Cardiac muscle cell (in vitro differentiated cells and primary cell): ENCODE data around the gene CLEC9A. TPM values are rescaled to one million over a fixed set of nuclear protein-coding genes. Genes with fewer than 3 reads are reported as not detected.

ENCODE experiments used
- DNase-seq, 2 donors: peaks; one replicate each; pipeline versions ENCODE4 v3.0.0 to v3.0.0-alpha.2; 2010 to 2017; ENCODE audit warnings: low read depth in 1 of 2, low spot score in 1 of 2
- H3K27ac ChIP-seq: fragments of 200-600 bp; sonication (generic); 2 replicates; pipeline ENCODE4 v1.5.1; 2016
- H3K27me3 ChIP-seq: fragments of 200-600 bp; sonication (generic); 2 replicates; pipeline ENCODE4 v1.6.0; 2016; ENCODE audit warnings: control low read depth
- H3K36me3 ChIP-seq: fragments of 200-600 bp; sonication (generic); 2 replicates; pipeline ENCODE4 v1.5.1; 2016; ENCODE audit warnings: control low read depth
- H3K4me1 ChIP-seq: fragments of 200-600 bp; sonication (generic); 2 replicates; pipeline ENCODE4 v1.8.1; 2017; ENCODE audit warnings: low read depth, mild to moderate bottlenecking, mixed run types
- H3K4me3 ChIP-seq: fragments of 200-600 bp; sonication (generic); 2 replicates; pipeline ENCODE4 v1.5.1; 2016; ENCODE audit warnings: mild to moderate bottlenecking
- H3K9me3 ChIP-seq: fragments of 200-600 bp; sonication (generic); 2 replicates; pipeline ENCODE4 v1.5.1; 2017; ENCODE audit warnings: low read depth, mild to moderate bottlenecking, control low read depth
- polyA plus RNA-seq: library from polyadenylated mRNA; unstranded; fragments of >200 nt; fragmentation: Nextera tagmentation; extraction: Ambion mirVana; gene quantifications from 2 replicates; pipeline ENCODE4 v1.2.1, GENCODE V29; 2016
- total RNA-seq: library from RNA; depleted of rRNA; stranded (reverse); fragments of >200 nt; gene quantifications from 2 replicates; pipeline ENCODE4 v1.2.3, GENCODE V29; 2016
- TF ChIP-seq, protein P1 (sequence below): IDR thresholded peaks from 2 replicates; pipeline ENCODE4 v1.5.1; 2012; ENCODE audit warnings: low read depth, mild to moderate bottlenecking, low read length

The CLEC9A gene
- total RNA-seq: not detected in 2 replicates
- not detected in 2 replicates for polyA plus RNA-seq

DNA sequence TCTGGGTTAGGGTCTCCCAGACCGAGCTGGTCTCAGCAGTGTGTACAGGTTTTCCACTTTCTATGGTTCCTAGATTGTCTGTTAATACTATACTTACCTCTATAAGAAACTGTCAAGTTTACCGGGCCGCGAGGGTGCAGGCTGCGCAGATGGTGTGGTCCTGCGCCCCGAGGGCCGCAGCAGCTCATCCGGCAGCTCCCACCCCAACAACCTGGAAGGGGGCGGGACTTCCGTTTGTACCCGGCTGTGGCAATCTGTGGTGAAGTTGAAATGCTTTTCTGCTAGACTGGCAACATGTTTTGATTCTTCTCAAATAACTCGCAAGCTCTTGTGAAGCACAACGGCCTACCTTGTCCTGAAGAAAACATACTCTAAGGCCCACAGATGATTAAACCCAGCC, at the start of gene CLEC9A:
CLEC9A (plus strand) TSS at position 237 of the 400 bp plus-strand sequence. CDS start 22,006 bp downstream, outside the sequence.
- Histone ChIP-seq H3K27me3 (no peaks in the 10 kb centered on the region), H3K4me3 (no peak within 1 kb of the TSS), H3K36me3 (no peaks in the 10 kb centered on the region), H3K4me1 (no peaks in the 10 kb centered on the region), H3K9me3 (no peaks in the 10 kb centered on the region), H3K27ac (no peak within 1 kb of the TSS)
- TF ChIP-seq, protein P1, sequence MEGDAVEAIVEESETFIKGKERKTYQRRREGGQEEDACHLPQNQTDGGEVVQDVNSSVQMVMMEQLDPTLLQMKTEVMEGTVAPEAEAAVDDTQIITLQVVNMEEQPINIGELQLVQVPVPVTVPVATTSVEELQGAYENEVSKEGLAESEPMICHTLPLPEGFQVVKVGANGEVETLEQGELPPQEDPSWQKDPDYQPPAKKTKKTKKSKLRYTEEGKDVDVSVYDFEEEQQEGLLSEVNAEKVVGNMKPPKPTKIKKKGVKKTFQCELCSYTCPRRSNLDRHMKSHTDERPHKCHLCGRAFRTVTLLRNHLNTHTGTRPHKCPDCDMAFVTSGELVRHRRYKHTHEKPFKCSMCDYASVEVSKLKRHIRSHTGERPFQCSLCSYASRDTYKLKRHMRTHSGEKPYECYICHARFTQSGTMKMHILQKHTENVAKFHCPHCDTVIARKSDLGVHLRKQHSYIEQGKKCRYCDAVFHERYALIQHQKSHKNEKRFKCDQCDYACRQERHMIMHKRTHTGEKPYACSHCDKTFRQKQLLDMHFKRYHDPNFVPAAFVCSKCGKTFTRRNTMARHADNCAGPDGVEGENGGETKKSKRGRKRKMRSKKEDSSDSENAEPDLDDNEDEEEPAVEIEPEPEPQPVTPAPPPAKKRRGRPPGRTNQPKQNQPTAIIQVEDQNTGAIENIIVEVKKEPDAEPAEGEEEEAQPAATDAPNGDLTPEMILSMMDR: no peak
- no peak for DNase-seq

DNA sequence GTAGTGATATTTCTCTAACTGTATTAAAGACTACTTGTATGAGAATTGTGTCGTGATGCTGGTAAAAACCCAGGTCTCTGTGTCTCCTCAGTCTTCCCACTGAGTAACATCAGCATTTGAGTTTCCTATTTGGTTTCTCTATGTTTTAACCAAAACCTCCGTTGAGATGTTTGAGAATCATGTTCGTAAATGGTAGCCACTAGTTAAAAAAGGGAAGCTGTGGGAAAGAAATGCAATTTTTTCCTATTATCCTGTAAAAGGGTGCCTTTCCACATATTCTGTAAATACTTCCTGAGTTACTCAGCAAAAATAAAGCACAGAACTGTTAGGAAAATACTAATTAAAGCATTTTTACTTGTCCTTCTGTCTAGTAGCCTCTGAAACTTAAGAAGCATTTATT, 38.6 kb upstream of the CLEC9A start:
- Histone ChIP-seq H3K9me3 (no peaks in the 10 kb centered on the region), H3K27me3 (no peaks in the 10 kb centered on the region), H3K4me3 (no peak overlapping the region), H3K4me1 (no peaks in the 10 kb centered on the region), H3K36me3 (no peaks in the 10 kb centered on the region), H3K27ac (no peak overlapping the region)
- TF ChIP-seq, protein P1: no peak
- DNase-seq: no peak

DNA sequence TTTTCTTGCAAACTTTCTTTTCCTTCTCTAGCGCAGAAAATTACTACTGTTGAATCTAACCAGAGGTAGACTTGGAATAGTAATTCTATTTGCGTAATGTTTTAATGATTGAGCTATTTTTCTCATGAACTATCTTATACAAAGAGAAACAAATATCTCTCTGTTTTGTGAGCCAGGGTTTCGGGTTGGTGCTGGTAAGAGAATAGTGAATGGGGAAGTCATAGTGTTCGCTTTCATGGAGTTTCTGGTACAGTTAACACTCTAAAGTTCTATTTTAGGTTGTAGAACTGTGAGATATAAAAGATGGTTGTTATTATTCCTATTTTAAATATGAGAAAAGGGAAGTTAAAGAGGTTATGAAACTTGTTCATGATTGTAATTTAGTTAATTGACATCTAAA, 38.2 kb upstream of the CLEC9A start:
- Histone ChIP-seq H3K27ac (no peak overlapping the region), H3K4me1 (no peaks in the 10 kb centered on the region), H3K36me3 (no peaks in the 10 kb centered on the region), H3K27me3 (no peaks in the 10 kb centered on the region), H3K9me3 (no peaks in the 10 kb centered on the region), H3K4me3 (no peak overlapping the region)
- DNase-seq: no peak
- TF ChIP-seq, protein P1: no peak

DNA sequence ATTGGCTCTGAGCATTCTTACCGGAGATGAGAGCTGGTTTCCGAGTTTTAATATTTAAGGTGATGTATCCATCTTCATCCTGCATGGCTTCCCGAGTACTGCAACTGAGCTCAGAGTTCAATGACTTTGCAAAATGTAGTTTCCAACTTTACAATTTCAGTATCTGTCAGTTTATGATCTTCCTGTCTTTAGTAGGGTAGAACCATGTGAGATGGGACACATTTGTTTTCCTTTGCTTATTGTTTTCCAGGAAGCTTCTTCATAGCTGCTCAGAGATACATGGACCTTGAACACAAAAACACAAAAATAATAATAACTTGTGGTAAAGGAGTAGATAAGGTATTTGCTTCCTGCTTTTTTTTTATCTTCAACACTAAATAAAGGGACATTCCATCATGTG, 31.5 kb upstream of the CLEC9A start, which contains the start of gene CLEC1B:
CLEC1B (minus strand) TSS at position 106 of the 400 bp plus-strand sequence; CDS start at position 85, 21 bp downstream.
- H3K4me1 ChIP-seq: no peaks in the 10 kb centered on the region
- no peak for DNase-seq
- H3K9me3 ChIP-seq: no peaks in the 10 kb centered on the region
- H3K4me3 ChIP-seq: no peak within 1 kb of the TSS
- no peaks in the 10 kb centered on the region for H3K27me3 ChIP-seq
- no peak within 1 kb of the TSS for H3K27ac ChIP-seq
- H3K36me3 ChIP-seq: no peaks in the 10 kb centered on the region
- TF ChIP-seq, protein P1: no peak

DNA sequence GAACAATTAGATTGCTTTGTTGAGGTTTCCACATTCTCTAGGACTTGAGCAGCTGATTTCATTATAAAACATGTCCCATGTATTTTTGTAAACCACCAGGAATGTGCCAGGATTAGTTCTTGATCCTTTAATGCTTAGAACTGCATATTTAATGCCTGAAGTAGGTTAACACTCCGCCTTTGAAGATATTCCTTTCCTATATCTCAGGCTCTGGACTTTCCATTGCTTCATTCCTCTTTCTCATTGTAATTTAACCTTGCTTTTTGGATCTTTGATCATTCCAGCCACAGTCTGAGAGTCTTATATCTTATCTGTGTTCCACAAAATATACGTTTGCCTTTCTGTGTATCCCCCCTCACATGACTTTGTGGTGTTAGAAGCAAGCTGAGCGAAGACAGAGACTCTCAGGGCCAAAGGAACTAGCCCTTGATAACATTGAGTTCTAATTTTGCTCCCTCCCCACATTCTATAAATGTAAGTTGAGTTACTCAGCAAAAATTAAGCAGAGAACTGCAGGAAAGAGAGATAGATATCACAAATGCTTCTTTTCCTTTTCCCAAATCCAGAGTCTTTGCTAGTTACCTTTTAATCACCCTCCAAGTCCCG, 29.2 kb upstream of the CLEC9A start:
- TF ChIP-seq, protein P1: no peak
- Histone ChIP-seq H3K27me3 (no peaks in the 10 kb centered on the region), H3K4me3 (no peak overlapping the region), H3K27ac (no peak overlapping the region), H3K36me3 (no peaks in the 10 kb centered on the region), H3K9me3 (no peaks in the 10 kb centered on the region), H3K4me1 (no peaks in the 10 kb centered on the region)
- DNase-seq: no peak
